Chondrocyte (in vitro differentiated cells): ENCODE results near the gene SUSD4. TPM values are rescaled to one million over a fixed set of nuclear protein-coding genes. Genes with fewer than 3 reads are reported as not detected.

Experiments
- DNase-seq: peaks from one replicate; pipeline ENCODE4 v3.0.0; 2021; ENCODE audit warnings: mixed read lengths, low spot score
- H3K27ac Mint-ChIP-seq: one replicate; pipeline ENCODE4 v1.8.0; 2021; ENCODE audit warnings: mild to moderate bottlenecking, moderate library complexity, mixed read lengths; ENCODE audit not compliant: unreplicated experiment
- H3K27me3 Mint-ChIP-seq: 2 replicates; pipeline ENCODE4 v1.8.0; 2021; ENCODE audit warnings: low read depth, mixed read lengths
- H3K36me3 Mint-ChIP-seq: 2 replicates; pipeline ENCODE4 v1.8.0; 2021; ENCODE audit warnings: low read depth, mixed read lengths
- H3K4me1 Mint-ChIP-seq: 2 replicates; pipeline ENCODE4 v1.8.0; 2021; ENCODE audit warnings: low read depth, mild to moderate bottlenecking, mixed read lengths
- H3K4me3 Mint-ChIP-seq: one replicate; pipeline ENCODE4 v1.8.0; 2021; ENCODE audit warnings: mild to moderate bottlenecking, moderate library complexity, mixed read lengths; ENCODE audit not compliant: unreplicated experiment
- H3K9me3 Mint-ChIP-seq: 2 replicates; pipeline ENCODE4 v1.8.0; 2021; ENCODE audit warnings: low read depth, mixed read lengths
- total RNA-seq: library from RNA; stranded (reverse); gene quantifications from 3 replicates; pipeline ENCODE4 v1.2.1, GENCODE V29; 2021
- TF ChIP-seq, protein P1 (sequence below): fragments of 200-600 bp; sonication (generic); IDR thresholded peaks from 2 replicates; pipeline ENCODE4 v1.5.0; 2021; ENCODE audit warnings: antibody characterized with exemption, mild to moderate bottlenecking, moderate library complexity

SUSD4 gene
- total RNA-seq, 1 donor from 2014 or later: 0.42 TPM

DNA sequence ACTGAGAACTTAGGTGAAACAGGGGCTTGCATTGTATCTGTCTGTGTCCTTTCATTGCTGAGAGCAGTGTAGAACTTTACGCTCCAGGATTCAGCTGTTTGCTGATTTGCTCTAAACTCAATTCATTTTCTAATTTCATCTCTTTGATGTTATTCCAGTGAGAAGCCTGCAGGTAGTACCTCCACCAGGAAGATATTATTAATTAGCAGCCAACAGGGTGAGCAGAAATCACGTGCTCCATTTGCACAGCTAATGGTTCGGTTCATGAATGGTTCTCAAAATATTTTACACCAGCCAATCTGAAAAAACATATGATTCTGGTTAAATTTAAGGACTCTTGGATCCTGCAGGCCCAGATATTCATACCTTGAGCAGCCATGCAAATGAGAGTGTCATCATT is 52.1 kb downstream of the SUSD4 start:
- no peak for DNase-seq
- Mint-ChIP-seq H3K4me3 (no peak overlapping the region), H3K27me3 (peaks cover 7% of the 10 kb centered on the region), H3K36me3 (no peaks in the 10 kb centered on the region), H3K9me3 (no peaks in the 10 kb centered on the region), H3K4me1 (no peaks in the 10 kb centered on the region), H3K27ac (no peak overlapping the region)
- TF ChIP-seq, protein P1, sequence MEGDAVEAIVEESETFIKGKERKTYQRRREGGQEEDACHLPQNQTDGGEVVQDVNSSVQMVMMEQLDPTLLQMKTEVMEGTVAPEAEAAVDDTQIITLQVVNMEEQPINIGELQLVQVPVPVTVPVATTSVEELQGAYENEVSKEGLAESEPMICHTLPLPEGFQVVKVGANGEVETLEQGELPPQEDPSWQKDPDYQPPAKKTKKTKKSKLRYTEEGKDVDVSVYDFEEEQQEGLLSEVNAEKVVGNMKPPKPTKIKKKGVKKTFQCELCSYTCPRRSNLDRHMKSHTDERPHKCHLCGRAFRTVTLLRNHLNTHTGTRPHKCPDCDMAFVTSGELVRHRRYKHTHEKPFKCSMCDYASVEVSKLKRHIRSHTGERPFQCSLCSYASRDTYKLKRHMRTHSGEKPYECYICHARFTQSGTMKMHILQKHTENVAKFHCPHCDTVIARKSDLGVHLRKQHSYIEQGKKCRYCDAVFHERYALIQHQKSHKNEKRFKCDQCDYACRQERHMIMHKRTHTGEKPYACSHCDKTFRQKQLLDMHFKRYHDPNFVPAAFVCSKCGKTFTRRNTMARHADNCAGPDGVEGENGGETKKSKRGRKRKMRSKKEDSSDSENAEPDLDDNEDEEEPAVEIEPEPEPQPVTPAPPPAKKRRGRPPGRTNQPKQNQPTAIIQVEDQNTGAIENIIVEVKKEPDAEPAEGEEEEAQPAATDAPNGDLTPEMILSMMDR: no peak

DNA sequence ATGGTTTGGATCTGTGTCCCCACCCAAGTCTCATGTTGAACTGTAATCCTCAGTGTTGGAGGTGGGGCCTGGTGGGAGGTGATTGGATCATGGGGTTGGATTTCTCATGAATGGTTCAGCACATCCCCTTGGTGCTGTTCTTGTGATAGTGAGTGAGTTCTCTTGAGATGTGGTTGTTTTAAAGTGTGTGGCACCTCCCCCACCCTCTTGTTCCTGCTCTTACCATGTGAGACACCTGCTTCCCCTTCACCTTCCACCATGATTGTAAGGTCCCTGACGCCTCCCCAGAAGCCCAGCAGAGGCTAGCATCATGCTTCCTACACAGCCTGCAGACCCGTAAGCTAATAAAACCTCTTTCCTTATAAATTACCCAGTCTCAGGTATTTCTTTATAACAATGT is 55.8 kb downstream of the SUSD4 start:
- DNase-seq: no peak
- TF ChIP-seq, protein P1: no peak
- Mint-ChIP-seq H3K36me3 (peaks cover 2% of the 10 kb centered on the region), H3K9me3 (peaks cover 6% of the 10 kb centered on the region), H3K4me3 (no peak overlapping the region), H3K27ac (no peak overlapping the region), H3K27me3 (peaks cover 4% of the 10 kb centered on the region), H3K4me1 (no peaks in the 10 kb centered on the region)

DNA sequence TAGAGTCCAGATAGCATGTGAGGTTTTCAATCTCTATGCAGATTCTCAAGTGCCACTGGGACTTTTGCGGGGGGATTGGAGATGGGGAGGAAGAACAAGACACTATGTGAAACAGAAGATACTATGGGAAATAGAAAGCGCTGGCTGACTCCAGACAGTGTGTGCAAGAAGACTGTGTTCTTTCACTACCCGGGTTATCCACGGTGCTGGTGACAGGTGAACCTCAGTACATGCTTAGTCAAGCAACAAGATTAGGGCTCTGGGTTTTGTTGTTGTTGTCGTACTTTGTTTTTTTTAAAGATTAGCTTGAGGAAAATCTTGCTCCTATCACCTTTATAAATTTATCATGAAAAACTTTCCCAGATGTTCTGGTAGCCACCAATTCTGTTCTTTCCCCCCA is 56.4 kb downstream of the SUSD4 start:
- Mint-ChIP-seq H3K9me3 (peaks cover 10% of the 10 kb centered on the region), H3K27me3 (peaks cover 4% of the 10 kb centered on the region), H3K27ac (no peak overlapping the region), H3K4me1 (no peaks in the 10 kb centered on the region), H3K36me3 (peaks cover 2% of the 10 kb centered on the region), H3K4me3 (no peak overlapping the region)
- TF ChIP-seq, protein P1: no peak
- DNase-seq: no peak

DNA sequence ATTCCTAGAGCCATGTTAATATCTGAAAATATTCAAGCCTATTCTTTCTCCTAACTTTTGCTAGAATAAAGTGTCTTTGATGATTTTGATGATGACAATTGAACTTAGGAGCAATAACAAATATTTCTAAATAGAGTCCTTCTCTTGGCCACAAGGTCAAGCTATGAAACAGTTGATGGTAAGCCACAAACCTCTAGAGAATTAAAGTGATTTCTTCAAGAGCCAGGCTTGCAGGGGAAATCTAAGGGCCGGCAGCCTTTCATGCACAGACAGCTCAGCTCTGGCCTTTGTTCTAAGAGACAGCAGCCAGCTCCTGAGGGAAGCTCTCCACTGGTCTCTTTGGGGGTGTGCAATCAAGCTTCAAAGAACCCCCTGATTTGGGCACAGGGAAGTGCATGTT is 59.0 kb downstream of the SUSD4 start:
- TF ChIP-seq, protein P1: no peak

DNA sequence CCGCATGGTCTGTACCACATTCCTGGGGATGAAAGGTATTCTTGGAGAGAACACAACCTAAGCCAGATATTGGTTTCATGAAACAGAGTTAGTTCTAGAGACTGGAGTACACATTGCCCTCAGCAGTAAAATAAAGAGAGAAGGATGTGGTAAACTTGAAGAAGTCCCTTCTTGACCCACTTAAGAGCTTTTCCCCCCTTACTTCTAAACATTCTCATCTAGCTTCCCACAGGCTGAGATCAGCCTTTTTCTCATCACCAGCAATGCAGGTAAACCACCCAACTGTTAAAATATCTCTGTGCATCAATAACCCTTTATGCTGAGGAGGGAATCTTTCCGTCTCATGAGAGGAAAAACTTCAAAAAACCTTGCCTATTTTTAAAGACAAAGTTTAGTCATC is 62.6 kb downstream of the SUSD4 start:
- Mint-ChIP-seq H3K4me3 (no peak overlapping the region), H3K4me1 (no peaks in the 10 kb centered on the region), H3K27ac (no peak overlapping the region), H3K27me3 (peaks cover 3% of the 10 kb centered on the region), H3K9me3 (peaks cover 14% of the 10 kb centered on the region), H3K36me3 (peaks cover 3% of the 10 kb centered on the region)
- no peak for DNase-seq
- TF ChIP-seq, protein P1: no peak

More for the DNA sequence above, 59.0 kb downstream of the SUSD4 start:
- Mint-ChIP-seq H3K4me3 (no peak overlapping the region), H3K4me1 (no peaks in the 10 kb centered on the region), H3K27ac (peak overlapping the region; percentile 15), H3K36me3 (peaks cover 3% of the 10 kb centered on the region), H3K27me3 (peaks cover 4% of the 10 kb centered on the region), H3K9me3 (peaks cover 14% of the 10 kb centered on the region)
- no peak for DNase-seq
